PFSK-1 (cell line): ENCODE measurements around the gene RNU1-2.

Experiments
- REST ChIP-seq, 2 experiments: IDR thresholded peaks; 2 replicates each; pipeline versions ENCODE4 v1.6.1 to v1.8.0; 2011 to 2012; ENCODE audit warnings: low read depth in 2 of 2, low read length in 2 of 2, control low read depth in 1 of 2, inconsistent platforms in 1 of 2, mild to moderate bottlenecking in 1 of 2, moderate library complexity in 1 of 2; ENCODE audit not compliant: insufficient read depth in 1 of 2
- TAF1 ChIP-seq: IDR thresholded peaks from 2 replicates; pipeline ENCODE4 v1.6.1; 2012; ENCODE audit warnings: low read length, control low read depth, borderline replicate concordance; ENCODE audit not compliant: insufficient read depth

- TF ChIP-seq REST (IDR thresholded peaks at IDR 0.05; ENCODE audit: insufficient read depth in 1 of 2, low read depth in 2 of 2, low read length in 2 of 2) (no peak), TAF1 (no peak)
Measured at GRCh38 chr1:16915627-16915973, 19.8 kb downstream of the RNU1-2 start.
